ENCODE measurements around the gene TRPT1.

Gene TRPT1

DNA sequence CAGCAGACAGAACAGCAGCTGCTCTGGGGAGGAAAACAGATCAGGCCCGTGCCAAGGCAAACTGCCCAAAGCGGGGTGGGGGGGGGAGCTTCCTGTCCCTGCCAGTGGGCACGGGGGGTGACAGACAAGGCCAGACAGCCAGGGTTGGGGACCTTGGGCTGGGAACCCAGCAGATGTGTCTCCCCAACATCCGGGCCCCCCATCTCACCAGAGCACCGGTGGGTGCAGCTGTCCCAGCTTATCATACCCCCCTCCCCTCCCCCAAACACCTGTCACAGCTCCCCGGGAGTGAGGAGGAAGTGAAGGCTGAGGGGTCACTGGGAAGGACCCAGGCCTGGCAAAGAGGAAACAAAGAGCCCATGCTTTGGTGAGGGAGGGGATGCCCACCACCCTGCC, 19.4 kb upstream of the TRPT1 start:
- DNase-seq (ENCODE audit: low read depth in 2 of 2) = no peak

DNA sequence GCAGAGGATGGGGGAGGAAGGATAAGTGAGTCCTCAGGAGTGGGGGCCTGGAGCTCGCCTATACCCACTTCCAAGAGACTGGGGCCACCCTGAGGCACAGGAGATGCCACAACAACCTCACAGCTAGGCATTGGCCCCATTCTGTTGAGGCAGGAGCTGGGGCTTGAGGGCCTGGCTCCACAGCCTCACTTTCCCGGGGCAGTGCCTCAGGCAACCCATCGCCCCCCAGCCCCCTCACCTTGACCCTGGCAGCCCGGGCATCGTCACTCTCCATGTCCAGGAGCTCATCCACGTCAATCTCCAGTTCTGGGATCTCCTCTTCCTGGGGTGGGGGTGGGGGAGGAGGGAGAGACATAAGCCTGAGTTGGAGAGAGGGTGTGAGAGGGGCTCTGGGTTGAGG, 19.0 kb upstream of the TRPT1 start:
- no peak for DNase-seq (ENCODE audit: low read depth in 2 of 2)

- DNase-seq (ENCODE audit: low read depth in 2 of 2) = no peak
Measured at GRCh38 chr11:64244107-64244506, 18.1 kb upstream of the TRPT1 start.

DNA sequence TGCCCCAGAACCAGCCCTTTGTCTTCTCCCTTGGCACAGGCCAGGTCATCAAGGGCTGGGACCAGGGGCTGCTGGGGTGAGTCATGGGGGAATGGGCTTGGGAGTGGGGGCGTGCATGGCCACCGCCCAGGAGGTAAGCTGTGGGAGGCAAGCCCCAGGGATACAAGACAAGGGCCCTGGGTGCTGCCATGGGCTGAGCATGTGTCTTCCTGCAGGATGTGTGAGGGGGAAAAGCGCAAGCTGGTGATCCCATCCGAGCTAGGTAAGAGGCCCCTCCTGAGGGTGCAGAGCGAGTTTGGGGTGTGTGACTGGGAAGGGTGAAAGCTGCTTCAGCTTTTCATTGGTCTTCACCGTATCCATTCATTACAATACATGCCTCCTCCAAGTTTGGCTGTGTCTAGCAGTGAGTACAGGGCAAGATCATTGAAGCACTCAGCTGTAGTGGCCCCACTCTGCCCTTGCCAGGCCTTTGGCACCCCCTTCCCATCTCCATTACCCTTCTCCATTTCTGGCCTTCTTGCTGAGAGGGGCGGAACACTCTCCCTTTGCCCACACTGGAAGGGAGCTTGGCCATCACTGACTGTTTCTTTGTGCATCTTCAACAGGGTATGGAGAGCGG, 17.4 kb upstream of the TRPT1 start:
- no peak for DNase-seq (ENCODE audit: low read depth in 2 of 2)

DNA sequence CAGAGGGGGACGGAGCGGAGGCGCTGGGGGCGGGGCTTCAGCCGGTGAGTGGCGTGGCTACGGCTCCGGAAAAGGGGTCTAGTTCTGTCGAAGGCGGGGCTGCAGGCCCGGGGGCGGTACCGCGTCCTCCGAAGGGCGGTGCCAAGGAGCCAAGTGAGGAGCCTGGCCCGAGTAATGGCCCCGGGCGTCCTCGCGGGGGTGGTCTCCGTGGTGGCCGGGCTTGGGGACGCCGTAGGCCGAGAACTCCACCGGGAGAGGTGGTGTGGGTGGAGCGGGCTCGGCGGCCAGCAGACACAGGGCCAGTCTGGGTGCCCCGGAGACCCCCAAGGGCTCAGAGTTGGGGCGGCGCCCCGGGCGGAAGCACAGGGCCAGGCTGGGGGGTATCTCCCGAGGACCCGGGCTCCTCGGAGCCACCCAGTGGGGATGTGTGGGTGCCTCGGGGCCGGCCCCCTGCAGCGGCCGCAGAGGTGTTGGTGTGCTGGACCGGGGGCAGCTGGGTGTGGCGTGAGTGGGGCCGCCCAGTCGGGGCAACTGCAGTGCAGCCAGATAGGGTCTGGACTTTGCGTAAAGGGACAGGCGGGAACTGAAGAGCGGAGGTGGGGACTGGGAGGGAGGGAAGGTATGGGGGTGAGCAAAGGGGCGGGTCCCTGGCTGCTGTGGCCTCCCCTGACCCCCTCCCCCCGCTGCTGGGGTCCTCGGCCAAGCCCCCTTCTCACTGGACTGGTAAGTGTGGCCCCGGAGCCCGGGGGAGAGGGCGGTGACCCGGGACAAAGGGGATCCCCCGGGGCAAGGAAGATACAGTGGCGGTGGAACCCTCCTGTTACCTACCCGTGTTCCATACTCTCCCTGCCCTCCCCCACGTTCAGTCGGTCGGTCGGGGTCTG, 15.7 kb upstream of the TRPT1 start:
- DNase-seq (ENCODE audit: low read depth in 2 of 2) = peak in 1 of 2 experiments; percentile 98

GRCh38 chr11:64241241-64241490, 15.2 kb upstream of the TRPT1 start:
- peak in 1 of 2 experiments; percentile 98 for DNase-seq (ENCODE audit: low read depth in 2 of 2)

DNA sequence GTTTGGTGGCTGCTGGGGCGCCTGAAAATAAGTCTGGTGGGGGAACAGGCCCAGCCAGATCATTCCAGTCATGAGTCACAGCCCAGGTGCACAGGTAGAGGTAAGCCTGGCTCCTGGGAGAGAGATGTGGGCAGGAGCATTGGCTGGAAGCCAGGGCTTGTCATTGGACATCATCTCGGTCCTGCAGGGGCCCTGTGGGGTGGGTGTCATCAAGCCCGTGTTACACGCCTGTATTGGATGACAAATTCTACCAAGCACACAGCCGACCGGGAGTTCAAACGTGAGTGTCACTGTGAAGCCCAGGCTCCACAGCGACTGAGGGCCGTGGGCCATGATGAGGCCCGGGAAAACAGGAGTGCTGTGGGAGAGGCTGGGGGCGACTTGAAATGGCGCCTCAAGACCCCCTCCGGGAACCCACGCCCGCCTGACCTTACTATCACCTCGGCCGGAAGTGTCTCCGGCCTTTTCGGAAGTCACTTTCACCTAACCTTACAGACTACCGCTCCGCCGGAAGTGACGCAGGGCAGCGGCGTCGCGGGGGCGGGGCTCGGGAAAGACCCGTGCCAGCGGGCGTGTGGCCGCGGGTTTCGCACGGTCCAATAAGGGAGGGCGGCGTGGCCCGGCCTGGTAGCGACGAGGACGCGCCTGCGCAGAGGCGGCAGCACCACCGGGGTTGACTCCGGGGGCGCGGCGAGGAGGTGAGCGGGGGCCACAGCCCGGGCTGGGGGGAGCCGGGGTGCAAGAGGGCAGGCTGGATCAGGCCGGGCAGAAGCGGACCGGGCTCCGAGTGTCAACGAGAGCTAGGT, 14.7 kb upstream of the TRPT1 start, which contains the start of gene FKBP2:
FKBP2 (plus strand) TSS at position 661 of the 806 bp plus-strand sequence. CDS start 1,293 bp downstream, outside the sequence.
- DNase-seq (ENCODE audit: low read depth in 2 of 2) = peak; percentile 93 to 94

DNA sequence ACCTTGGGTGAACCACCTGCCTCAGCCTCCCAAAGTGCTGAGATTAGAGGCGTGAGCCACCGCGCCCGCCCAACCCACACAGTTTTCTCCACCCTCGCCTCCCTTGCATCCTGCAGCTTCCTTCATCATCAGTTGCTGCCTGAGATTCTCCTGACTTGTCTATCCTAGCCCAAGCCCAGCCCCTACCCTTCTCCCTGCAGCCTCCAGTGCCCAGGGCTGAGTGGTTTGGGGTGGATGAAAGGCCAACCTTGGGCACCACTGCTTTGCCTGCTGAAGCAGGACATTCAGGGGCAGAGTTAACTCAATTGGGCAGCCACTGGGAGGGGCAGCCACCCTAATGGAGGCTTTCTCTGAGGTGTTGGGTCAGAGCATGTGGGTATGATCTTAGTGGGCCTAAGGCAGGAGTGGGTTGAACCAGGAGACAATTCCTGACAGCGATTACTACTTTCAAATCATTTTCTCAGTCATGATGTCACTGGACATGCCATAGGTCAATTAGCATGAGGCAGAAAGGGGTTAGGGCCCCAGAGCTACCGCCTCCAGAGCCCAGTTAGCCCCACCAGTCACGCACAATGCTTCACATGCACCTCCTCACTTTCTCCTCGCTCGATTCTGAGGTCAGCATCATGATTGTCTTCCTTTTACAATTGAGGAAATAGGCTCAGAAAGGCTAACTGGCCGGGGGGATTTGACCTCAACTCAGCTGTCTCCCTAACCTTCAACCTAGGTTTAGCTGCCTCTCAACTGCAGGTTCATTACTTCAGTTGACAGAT, 13.9 kb upstream of the TRPT1 start:
- DNase-seq (ENCODE audit: low read depth in 2 of 2) = no peak

DNA sequence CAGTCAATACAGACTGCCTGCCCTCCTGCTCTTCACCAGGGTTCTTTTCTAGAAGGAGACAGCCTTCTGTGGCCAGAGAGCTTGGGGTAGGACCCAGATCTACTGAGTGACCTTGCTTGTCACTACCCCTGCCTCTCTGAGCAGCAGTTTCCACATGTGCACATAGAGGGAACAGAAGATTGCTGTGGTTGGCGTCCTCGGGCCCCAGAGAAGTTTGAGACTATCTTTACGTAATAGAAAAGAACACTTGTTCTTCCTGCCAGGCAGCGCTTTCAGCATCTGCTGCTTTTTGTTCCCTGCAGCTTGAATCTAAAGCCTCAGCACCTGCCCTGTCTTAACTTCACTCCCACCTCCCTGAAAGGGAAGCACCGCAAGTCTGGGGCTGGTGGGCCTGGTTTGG, 13.0 kb upstream of the TRPT1 start:
- no peak for DNase-seq (ENCODE audit: low read depth in 2 of 2)

GRCh38 chr11:64238076-64238475, 12.1 kb upstream of the TRPT1 start:
- no peak for DNase-seq (ENCODE audit: low read depth in 2 of 2)

DNA sequence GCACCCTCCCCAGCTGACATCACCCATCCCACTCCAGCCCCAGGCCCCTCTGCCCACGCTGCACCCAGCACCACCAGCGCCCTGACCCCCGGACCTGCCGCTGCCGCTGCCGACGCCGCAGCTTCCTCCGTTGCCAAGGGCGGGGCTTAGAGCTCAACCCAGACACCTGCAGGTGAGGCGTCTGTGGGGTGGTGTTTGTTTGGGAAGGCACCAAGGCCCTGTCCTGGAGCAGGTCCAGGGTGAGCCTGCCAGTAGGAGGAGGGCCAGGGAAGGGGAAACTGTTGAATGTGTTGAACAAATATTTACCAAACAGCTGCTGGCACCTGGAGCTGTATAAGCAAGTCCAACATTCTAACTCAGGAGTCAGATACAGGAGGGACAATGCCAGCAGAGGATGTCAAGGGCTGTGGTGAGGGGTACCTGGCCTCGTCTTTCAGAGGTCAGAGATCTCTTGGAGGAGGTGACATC, 11.5 kb upstream of the TRPT1 start:
- no peak for DNase-seq (ENCODE audit: low read depth in 2 of 2)

- no peak for DNase-seq (ENCODE audit: low read depth in 2 of 2)
Measured at GRCh38 chr11:64235437-64236161, 9.6 kb upstream of the TRPT1 start.

DNA sequence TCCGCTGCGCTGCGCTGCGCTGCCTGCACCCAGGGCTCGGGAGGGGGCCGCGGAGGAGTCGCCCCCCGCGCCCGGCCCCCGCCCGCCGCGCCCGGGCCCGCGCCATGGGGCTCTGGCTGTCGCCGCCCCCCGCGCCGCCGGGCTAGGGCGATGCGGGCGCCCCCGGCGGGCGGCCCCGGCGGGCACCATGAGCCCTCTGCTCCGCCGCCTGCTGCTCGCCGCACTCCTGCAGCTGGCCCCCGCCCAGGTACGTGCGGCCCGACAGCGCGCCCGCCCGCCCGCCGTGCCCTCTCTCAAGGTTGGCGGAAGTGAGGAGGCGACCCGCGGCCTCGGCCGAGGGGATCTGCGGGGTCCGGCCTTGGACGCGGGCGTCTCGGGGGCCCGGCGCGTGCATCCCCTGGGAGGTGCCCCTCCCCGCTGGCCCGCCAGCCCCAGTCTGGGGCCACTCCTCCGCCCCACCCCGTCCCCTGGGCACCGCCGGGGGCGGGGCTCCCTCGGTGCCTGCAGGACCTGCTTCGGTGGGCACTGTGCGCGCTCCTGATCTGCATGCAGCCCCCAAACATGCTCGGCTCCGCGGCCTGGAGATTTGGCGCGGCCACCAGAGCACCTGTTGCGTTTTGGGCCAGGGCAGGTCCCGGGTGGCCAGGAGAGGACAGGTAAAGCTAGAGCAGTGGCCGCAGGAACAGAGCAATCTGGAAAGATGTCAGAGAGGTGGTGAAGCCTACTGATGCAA, 8.8 kb upstream of the TRPT1 start:
- DNase-seq (ENCODE audit: low read depth in 2 of 2) = no peak

DNA sequence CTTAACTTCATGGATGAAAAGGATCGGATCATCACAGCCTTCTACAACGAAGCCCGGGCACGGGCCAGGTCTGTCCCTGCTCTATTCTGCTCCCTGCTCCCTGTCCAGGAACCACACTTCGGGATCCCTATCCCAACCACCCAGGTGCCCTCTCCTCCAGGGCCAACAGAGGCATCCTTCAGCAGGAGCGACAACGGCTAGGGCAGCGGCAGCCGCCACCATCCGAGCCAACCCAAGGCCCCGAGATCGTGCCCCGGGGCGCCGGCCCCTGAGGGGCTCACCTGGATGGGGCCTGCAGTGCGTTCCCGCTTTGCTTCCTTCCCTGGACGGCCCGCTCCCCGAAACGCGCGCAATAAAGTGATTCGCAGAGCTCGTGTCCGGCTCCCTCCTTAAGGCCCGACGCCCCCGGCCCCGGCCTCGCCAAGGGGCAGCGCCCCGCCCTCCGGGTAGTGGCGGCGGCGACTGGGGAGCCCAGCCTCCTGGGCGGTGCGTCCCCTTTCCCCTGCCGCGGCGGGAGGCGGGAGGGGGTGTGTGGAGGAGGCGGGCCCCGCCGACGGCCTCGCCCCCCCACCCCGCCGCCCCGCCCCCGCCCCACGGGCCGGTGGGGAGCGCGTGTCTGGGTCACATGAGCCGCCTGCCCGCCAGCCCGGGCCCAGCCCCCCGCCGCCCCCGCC, 8.1 kb upstream of the TRPT1 start, which contains the start of gene VEGFB:
VEGFB (plus strand) TSS at position 672 of the 674 bp plus-strand sequence. CDS start 250 bp downstream, outside the sequence.
- no peak for DNase-seq (ENCODE audit: low read depth in 2 of 2)

DNA sequence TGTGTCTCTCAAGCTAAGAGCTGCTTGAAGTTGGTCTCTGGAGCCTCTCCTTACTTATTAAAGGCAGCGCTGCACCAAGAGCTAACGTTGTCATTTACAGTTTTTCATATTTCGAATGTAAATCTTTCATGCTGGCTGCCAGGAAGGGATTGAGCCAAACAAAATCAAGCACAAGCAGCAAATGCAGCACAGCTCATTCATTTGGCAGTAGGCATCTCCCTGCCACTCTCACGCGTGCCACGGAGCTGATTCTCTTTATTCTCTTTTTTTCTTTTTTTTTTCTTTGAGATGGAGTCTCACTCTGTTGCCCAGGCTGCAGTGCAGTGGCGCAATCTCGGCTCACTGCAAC, 7.0 kb upstream of the TRPT1 start:
- DNase-seq (ENCODE audit: low read depth in 2 of 2) = no peak

GRCh38 chr11:64232182-64232966, 6.4 kb upstream of the TRPT1 start:
- DNase-seq (ENCODE audit: low read depth in 2 of 2) = no peak

- no peak for DNase-seq (ENCODE audit: low read depth in 2 of 2)
Measured at GRCh38 chr11:64231546-64231945, 5.6 kb upstream of the TRPT1 start.

DNA sequence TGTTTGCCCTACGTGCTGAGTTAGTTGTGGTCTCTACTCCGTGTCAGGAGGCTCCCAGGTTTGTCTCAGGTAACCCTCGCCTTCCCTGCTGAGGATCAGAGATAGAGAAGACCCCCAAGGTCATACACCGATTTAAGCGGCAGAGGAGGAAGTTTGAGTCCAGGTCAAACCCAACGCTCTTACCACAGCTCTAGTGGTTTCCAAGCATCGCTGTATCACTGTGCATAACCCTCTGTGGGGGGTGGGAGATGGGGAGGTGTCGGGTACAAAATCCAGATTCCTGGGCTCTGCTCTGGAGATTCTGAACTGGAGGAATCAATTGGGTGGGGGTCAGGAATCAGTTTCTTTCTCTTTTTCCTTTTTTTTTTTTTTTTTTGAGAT, 5.0 kb upstream of the TRPT1 start:
- DNase-seq (ENCODE audit: low read depth in 2 of 2) = no peak

All from fibroblast of skin of left quadriceps (primary cell).